ENCODE measurements around the gene TRIO. TPM values are rescaled to one million over a fixed set of nuclear protein-coding genes. Genes with fewer than 3 reads are reported as not detected.

The TRIO gene
- polyA plus RNA-seq, 1 of the 3 experiments (the other 2 are of a cell fraction) = 229 TPM

GRCh38 chr5:14168793-14169262 is 25.7 kb downstream of the TRIO start (continued):
- TF ChIP-seq EP300 (IDR thresholded peaks at IDR 0.05; ENCODE audit: borderline replicate concordance in 1 of 2, low read depth in 1 of 2, low read length in 1 of 2) = no peak
- TF ChIP-seq SIN3A (IDR thresholded peaks at IDR 0.05; ENCODE audit: borderline replicate concordance, low read depth, low read length) = no peak
- no peak for TF ChIP-seq CTCF (IDR thresholded peaks at IDR 0.05)
- no peak for TF ChIP-seq RCOR1 (IDR thresholded peaks at IDR 0.05; ENCODE audit: low read length)

- 76% methylated on average over 4 of the region's 4 CpGs for WGBS (ENCODE audit: low lambda C conversion rate)
- Histone ChIP-seq H3F3A (replicated peaks; ENCODE audit: insufficient read depth) (peaks cover 19% of the 10 kb centered on the region), H4K20me1 (ENCODE audit: insufficient read depth) (peaks cover 98% of the 10 kb centered on the region), H3K27ac (ENCODE audit: low read depth in 2 of 2, low read length in 1 of 2) (0 out of 4 replicates have a peak overlapping the region, but pooled peaks of 1 of the 2 experiments have one; percentile 8), H3K9me2 (no peaks in the 10 kb centered on the region), H3K4me3 (ENCODE audit: low read depth in 2 of 2, low read length in 1 of 2) (no peak overlapping the region), H3K27me3 (ENCODE audit: insufficient read depth) (no peaks in the 10 kb centered on the region), H3K4me2 (peak overlapping the region; percentile 19; the same call in 1 of the 2 replicates), H3K9ac (no peak overlapping the region), H2AFZ (ENCODE audit: low read depth) (no peak overlapping the region), H3K4me1 (ENCODE audit: control insufficient read depth in 1 of 2, insufficient read depth in 2 of 2, low read depth in 1 of 2, low read length in 1 of 2) (peaks cover 31 to 73% of the 10 kb centered on the region in 2 experiments), H3K9me3 (no peaks in the 10 kb centered on the region), H3K36me3 (replicated peaks in 1 of 2; ENCODE audit: control insufficient read depth in 1 of 2, insufficient read depth in 2 of 2, low read length in 1 of 2) (no peaks in the 10 kb centered on the region), H3K79me2 (ENCODE audit: insufficient read depth) (peaks cover 100% of the 10 kb centered on the region)
- no peak for DNase-seq
- ChIA-PET POLR2A (no interaction called here), CTCF (interaction anchor here (1.0 kb wide), 1 partner anchor 264 kb away, joined by 3 read pairs; no protein-coding TSS in a partner anchor)
- no peak for TF ChIP-seq EZH2phosphoT487 (IDR thresholded peaks at IDR 0.05; ENCODE audit: borderline replicate concordance, low read depth)
- TF ChIP-seq PBX3 (IDR thresholded peaks at IDR 0.05) = no peak
- no peak for TF ChIP-seq REST (IDR thresholded peaks at IDR 0.05; ENCODE audit: low read depth, low read length)
- no peak for TF ChIP-seq EP300 (IDR thresholded peaks at IDR 0.05; ENCODE audit: borderline replicate concordance in 1 of 2, low read depth in 1 of 2, low read length in 1 of 2)
- TF ChIP-seq CHD2 (IDR thresholded peaks at IDR 0.05; ENCODE audit: low read length, partially characterized antibody) = no peak
- TF ChIP-seq MEF2A (IDR thresholded peaks at IDR 0.05; ENCODE audit: borderline replicate concordance, low read depth) = no peak
- no peak for TF ChIP-seq FOXM1 (IDR thresholded peaks at IDR 0.05; ENCODE audit: low read depth)
- no peak for TF ChIP-seq MXI1 (IDR thresholded peaks at IDR 0.05; ENCODE audit: low read depth, low read length)
- no peak for TF ChIP-seq RFX5 (IDR thresholded peaks at IDR 0.05; ENCODE audit: low read length)
Observed at GRCh38 chr5:14171046-14171445, 27.9 kb downstream of the TRIO start.
